Activated B cell treated with CpG ODN at 0.5 μM for 24 hours (primary cell): ENCODE measurements around the gene BACE1-AS. TPM values are rescaled to one million over a fixed set of nuclear protein-coding genes. Genes with fewer than 3 reads are reported as not detected.

ENCODE experiments used
- ATAC-seq: fragments of 200-7000 bp; cut with Tn5 transposase; one replicate; pipeline ENCODE4 v1.10.0; 2021; ENCODE audit warnings: low read depth, mild to moderate bottlenecking, moderate library complexity
- CTCF ChIA-PET: fragments of 350-600 bp; sonication (Branson Sonifier 250); formaldehyde crosslinking; loops from one replicate; lab custom pipeline; 2021; ENCODE audit warnings: antibody characterized with exemption; lab: Charles Lee
- POLR2A ChIA-PET: fragments of 350-600 bp; sonication (Branson Sonifier 250); formaldehyde crosslinking; loops from one replicate; lab custom pipeline; 2021; ENCODE audit warnings: antibody characterized with exemption; lab: Charles Lee
- DNase-seq: peaks from one replicate; pipeline ENCODE4 v3.0.0; 2022
- H3K27ac Mint-ChIP-seq: one replicate; pipeline ENCODE4 v1.8.0; 2020; ENCODE audit warnings: mixed read lengths
- H3K27me3 Mint-ChIP-seq: one replicate; pipeline ENCODE4 v1.8.0; 2021; ENCODE audit warnings: mixed read lengths
- H3K36me3 Mint-ChIP-seq: one replicate; pipeline ENCODE4 v1.8.0; 2021; ENCODE audit warnings: low read depth, mixed read lengths
- H3K4me1 Mint-ChIP-seq: one replicate; pipeline ENCODE4 v1.8.0; 2021; ENCODE audit warnings: mixed read lengths
- H3K4me3 Mint-ChIP-seq: one replicate; pipeline ENCODE4 v1.8.0; 2020; ENCODE audit warnings: mild to moderate bottlenecking, mixed read lengths
- H3K9me3 Mint-ChIP-seq: one replicate; pipeline ENCODE4 v1.8.0; 2020; ENCODE audit warnings: mixed read lengths
- CTCF ChIP-seq: fragments of 200-600 bp; IDR thresholded peaks from one replicate; pipeline ENCODE4 v1.8.0; 2022; ENCODE audit warnings: antibody characterized with exemption, mild to moderate bottlenecking
- intact Hi-C: fragments of 100-400 bp; cut with micrococcal nuclease; formaldehyde crosslinking; loops from one replicate; pipeline ENCODE4 v1.15.1; 2024
- total RNA-seq: library from RNA; stranded (reverse); gene quantifications from 2 replicates; pipeline ENCODE4 v1.2.3, GENCODE V29; 2022

The BACE1-AS gene
- total RNA-seq: 5.3 and 7.9 TPM in 2 replicates

GRCh38 chr11:117290809-117291396, at the start of gene BACE1-AS:
TSS of gene BACE1-AS (plus strand) at chr11:117291346.
- Mint-ChIP-seq H3K27ac (no peak within 1 kb of the TSS), H3K27me3 (no peaks in the 10 kb centered on the region), H3K4me3 (no peak within 1 kb of the TSS), H3K4me1 (no peaks in the 10 kb centered on the region), H3K36me3 (peaks cover 23% of the 10 kb centered on the region), H3K9me3 (no peaks in the 10 kb centered on the region)
- POLR2A ChIA-PET: no interaction called here
- TF ChIP-seq CTCF: no peak
- intact Hi-C loops: no loop called here
- DNase-seq (no peak), ATAC-seq (no peak)
- CTCF ChIA-PET: no interaction called here

- POLR2A ChIA-PET: no interaction called here
- no peak for TF ChIP-seq CTCF
- Mint-ChIP-seq H3K4me1 (no peaks in the 10 kb centered on the region), H3K27me3 (no peaks in the 10 kb centered on the region), H3K9me3 (no peaks in the 10 kb centered on the region), H3K4me3 (no peak overlapping the region), H3K27ac (no peak overlapping the region), H3K36me3 (peaks cover 62% of the 10 kb centered on the region)
- DNase-seq (no peak), ATAC-seq (no peak)
- intact Hi-C loops: no loop called here
- CTCF ChIA-PET: no interaction called here
Measured at GRCh38 chr11:117248341-117248740, 42.8 kb upstream of the BACE1-AS start.

DNA sequence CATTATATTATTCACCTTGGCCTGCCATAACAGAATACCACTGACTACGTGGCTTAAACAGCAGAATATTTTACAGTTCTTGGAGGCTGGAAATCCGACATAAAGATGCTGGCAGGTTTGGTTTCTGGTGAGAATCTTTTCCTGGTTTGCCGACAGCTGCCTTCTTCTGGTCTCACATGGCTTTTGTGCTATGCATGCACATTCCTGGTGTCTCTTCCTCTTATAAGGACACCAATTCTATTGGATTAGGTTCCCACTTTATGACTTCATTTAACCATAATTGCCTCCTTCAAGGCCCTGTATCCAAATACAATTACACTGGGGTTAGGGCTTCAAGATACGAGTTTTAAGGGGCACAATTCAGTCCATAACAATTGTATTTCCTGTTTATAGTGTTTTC, 41.6 kb upstream of the BACE1-AS start:
- intact Hi-C loops: no loop called here
- Mint-ChIP-seq H3K27me3 (no peaks in the 10 kb centered on the region), H3K36me3 (peaks cover 63% of the 10 kb centered on the region), H3K4me3 (no peak overlapping the region), H3K4me1 (no peaks in the 10 kb centered on the region), H3K9me3 (no peaks in the 10 kb centered on the region), H3K27ac (no peak overlapping the region)
- TF ChIP-seq CTCF: no peak
- DNase-seq: no peak
- ChIA-PET CTCF (no interaction called here), POLR2A (no interaction called here)
- no peak for ATAC-seq

- no peak for TF ChIP-seq CTCF
- CTCF ChIA-PET: no interaction called here
Measured at GRCh38 chr11:117251506-117251905, 39.6 kb upstream of the BACE1-AS start.

DNA sequence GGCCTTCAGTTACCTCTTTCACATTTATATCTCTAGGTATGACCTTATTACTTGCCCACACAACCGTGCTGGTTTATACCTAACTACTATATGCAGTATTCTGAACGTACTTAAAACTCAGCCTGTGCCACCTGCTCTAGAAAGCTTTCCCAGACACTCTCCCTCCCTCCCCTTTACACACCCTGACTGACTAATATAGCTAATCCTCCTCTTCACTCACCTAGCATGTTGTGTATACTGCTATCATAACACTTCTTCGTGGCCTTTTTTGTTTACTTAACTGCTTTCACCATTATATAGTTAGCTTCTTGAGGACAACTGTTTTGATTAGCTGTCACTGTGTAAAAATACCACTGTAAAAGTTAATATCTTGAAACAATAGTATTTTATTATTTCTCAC, 35.2 kb upstream of the BACE1-AS start:
- ChIA-PET POLR2A (no interaction called here), CTCF (no interaction called here)
- intact Hi-C loops: no loop called here
- Mint-ChIP-seq H3K9me3 (no peaks in the 10 kb centered on the region), H3K4me3 (no peak overlapping the region), H3K27me3 (no peaks in the 10 kb centered on the region), H3K27ac (no peak overlapping the region), H3K4me1 (no peaks in the 10 kb centered on the region), H3K36me3 (peaks cover 48% of the 10 kb centered on the region)
- no peak for TF ChIP-seq CTCF
- ATAC-seq: no peak
- no peak for DNase-seq

More at GRCh38 chr11:117251506-117251905, 39.6 kb upstream of the BACE1-AS start:
- Mint-ChIP-seq H3K27ac (no peak overlapping the region), H3K9me3 (no peaks in the 10 kb centered on the region), H3K36me3 (peaks cover 62% of the 10 kb centered on the region), H3K27me3 (no peaks in the 10 kb centered on the region), H3K4me1 (no peaks in the 10 kb centered on the region), H3K4me3 (no peak overlapping the region)
- POLR2A ChIA-PET: no interaction called here
- no peak for ATAC-seq
- intact Hi-C loops: no loop called here
- no peak for DNase-seq
